G401 (cell line): ENCODE measurements around the gene MACROH2A1. TPM values are rescaled to one million over a fixed set of nuclear protein-coding genes. Genes with fewer than 3 reads are reported as not detected.

Experiments
- DNase-seq: peaks from one replicate; pipeline ENCODE4 v3.0.0-alpha.2; 2015; ENCODE audit warnings: low spot score
- in situ Hi-C: cut with HindIII; loops from 2 replicates; pipeline ENCODE4 v1.10.0; 2016; ENCODE audit warnings: low sequenced_read_pairs, mixed read lengths
- total RNA-seq: library from RNA; depleted of rRNA; stranded (reverse); fragments of >200 nt; shearing (Covaris generic); gene quantifications from 2 replicates; pipeline ENCODE4 v1.2.3, GENCODE V29; 2014; rRNA removed

MACROH2A1 gene
- total RNA-seq = 912 and 1,162 TPM in 2 replicates

- in situ Hi-C loops = no loop called here
- DNase-seq = peak; percentile 80
These were observed at the start of gene MACROH2A1 for GRCh38 chr5:135398855-135399793. Gene MACROH2A1, minus strand, starts transcription at chr5:135399231. Its CDS starts 10,138 bp downstream, at chr5:135389093.

- in situ Hi-C loops = no loop called here
These were observed 49.2 kb upstream of the MACROH2A1 start for GRCh38 chr5:135448071-135448739.

GRCh38 chr5:135447298-135447929, 48.4 kb upstream of the MACROH2A1 start, which contains the start of gene DCANP1:
Gene DCANP1, minus strand, starts transcription at chr5:135447348. Its CDS starts 240 bp downstream, at chr5:135447108.
- in situ Hi-C loops = no loop called here
- DNase-seq = no peak

More at GRCh38 chr5:135448071-135448739, 49.2 kb upstream of the MACROH2A1 start:
- DNase-seq = no peak

GRCh38 chr5:135446615-135447014, 47.6 kb upstream of the MACROH2A1 start:
- in situ Hi-C loops = no loop called here
- DNase-seq = no peak

- in situ Hi-C loops = no loop called here
- DNase-seq = no peak
These were observed 47.2 kb upstream of the MACROH2A1 start for GRCh38 chr5:135446206-135446605.

GRCh38 chr5:135445306-135445985, 46.4 kb upstream of the MACROH2A1 start:
- in situ Hi-C loops = no loop called here
- no peak for DNase-seq

- no peak for DNase-seq
- in situ Hi-C loops = no loop called here
These were observed 45.9 kb upstream of the MACROH2A1 start for GRCh38 chr5:135444881-135445280.

GRCh38 chr5:135444360-135444759, 45.3 kb upstream of the MACROH2A1 start:
- in situ Hi-C loops = no loop called here
- DNase-seq = no peak

GRCh38 chr5:135443161-135443960, 44.3 kb upstream of the MACROH2A1 start:
- in situ Hi-C loops = no loop called here
- no peak for DNase-seq

- DNase-seq = peak; percentile 67
- in situ Hi-C loops = no loop called here
These were observed 43.6 kb upstream of the MACROH2A1 start for GRCh38 chr5:135442431-135443160.

- no peak for DNase-seq
- in situ Hi-C loops = no loop called here
These were observed 42.9 kb upstream of the MACROH2A1 start for GRCh38 chr5:135441919-135442318.

GRCh38 chr5:135441350-135441831, 42.4 kb upstream of the MACROH2A1 start:
- in situ Hi-C loops = no loop called here
- no peak for DNase-seq

- no peak for DNase-seq
These were observed 41.9 kb upstream of the MACROH2A1 start for GRCh38 chr5:135440916-135441315.

GRCh38 chr5:135439231-135440205, 40.5 kb upstream of the MACROH2A1 start:
- in situ Hi-C loops = no loop called here
- no peak for DNase-seq

More at GRCh38 chr5:135440916-135441315, 41.9 kb upstream of the MACROH2A1 start:
- in situ Hi-C loops = no loop called here

GRCh38 chr5:135438636-135439221, 39.7 kb upstream of the MACROH2A1 start:
- in situ Hi-C loops = no loop called here
- DNase-seq = no peak
